HG03280 (cell line): ENCODE results near the gene DNAJC5G.
"Not testable (repeated sequence)": the region's sequence is repeated elsewhere in the genome, so short reads cannot be mapped to it uniquely, and the experiment has no call there.

Experiments
- ATAC-seq: cut with Tn5 transposase; IDR thresholded peaks from one replicate; pipeline ENCODE4 v1.9.1; 2021; ENCODE audit warnings: mild to moderate bottlenecking, moderate library complexity; ENCODE audit not compliant: unreplicated experiment

DNAJC5G gene

GRCh38 chr2:27250652-27251379 lies 24.4 kb upstream of the DNAJC5G start:
- ATAC-seq: no peak

- ATAC-seq: no peak
These were observed 23.5 kb upstream of the DNAJC5G start for GRCh38 chr2:27251766-27252165.

- no peak for ATAC-seq
These were observed 20.0 kb upstream of the DNAJC5G start for GRCh38 chr2:27255187-27255586.

GRCh38 chr2:27255660-27256059 lies 19.6 kb upstream of the DNAJC5G start:
- no peak for ATAC-seq

GRCh38 chr2:27256855-27257454 lies 18.3 kb upstream of the DNAJC5G start:
- no peak for ATAC-seq

GRCh38 chr2:27258051-27258450 lies 17.2 kb upstream of the DNAJC5G start:
- ATAC-seq: no peak

GRCh38 chr2:27261241-27261925 lies 13.8 kb upstream of the DNAJC5G start:
- ATAC-seq: no peak

- ATAC-seq: no peak
These were observed 13.3 kb upstream of the DNAJC5G start for GRCh38 chr2:27261926-27262298.

- ATAC-seq: no peak
These were observed 12.6 kb upstream of the DNAJC5G start, which contains the start of gene SLC30A3 for GRCh38 chr2:27262379-27263286. TSS of gene SLC30A3 (minus strand) at chr2:27263047. CDS start at chr2:27262906, 141 bp downstream.

GRCh38 chr2:27263287-27264252 lies 11.7 kb upstream of the DNAJC5G start:
- no peak for ATAC-seq

- no peak for ATAC-seq
These were observed 10.9 kb upstream of the DNAJC5G start for GRCh38 chr2:27264253-27264752.

GRCh38 chr2:27264753-27265535 lies 10.3 kb upstream of the DNAJC5G start:
- no peak for ATAC-seq

- ATAC-seq: no peak
These were observed 9.7 kb upstream of the DNAJC5G start for GRCh38 chr2:27265536-27265870.

GRCh38 chr2:27268296-27268695 lies 6.9 kb upstream of the DNAJC5G start:
- not testable (repeated sequence) for ATAC-seq

- no peak for ATAC-seq
These were observed 5.1 kb upstream of the DNAJC5G start for GRCh38 chr2:27270131-27270530.

GRCh38 chr2:27270670-27271069 lies 4.6 kb upstream of the DNAJC5G start:
- ATAC-seq: no peak

- no peak for ATAC-seq
These were observed 3.4 kb upstream of the DNAJC5G start for GRCh38 chr2:27271631-27272340.
